Vagina (tissue), 2 donors: ENCODE measurements around the gene KDM2A. TPM values are rescaled to one million over a fixed set of nuclear protein-coding genes. Genes with fewer than 3 reads are reported as not detected.

Source experiments
- DNase-seq, 2 donors: peaks; one replicate each; pipeline ENCODE4 v3.0.0-alpha.2; 2017; ENCODE audit errors: extremely low spot score in 2 of 2
- H3K27ac ChIP-seq: fragments of 200-600 bp; sonication (generic); one replicate; pipeline ENCODE4 v1.5.1; 2019
- H3K27me3 ChIP-seq: fragments of 200-600 bp; sonication (generic); one replicate; pipeline ENCODE4 v1.5.1; 2019
- H3K36me3 ChIP-seq, 2 donors: fragments of 200-600 bp; sonication (generic); one replicate each; pipeline ENCODE4 v1.5.1; 2017 to 2019
- H3K4me1 ChIP-seq: fragments of 200-600 bp; sonication (generic); one replicate; pipeline ENCODE4 v1.5.1; 2019
- H3K4me3 ChIP-seq, 2 donors: fragments of 200-600 bp; sonication (generic); 1 replicate in 1 of 2; 2 replicates in 1 of 2; pipeline ENCODE4 v1.5.1; 2016 to 2019
- H3K9me3 ChIP-seq: fragments of 200-600 bp; sonication (generic); one replicate; pipeline ENCODE4 v1.5.1; 2019
- POLR2A ChIP-seq, 2 donors: fragments of 450-650 bp; IDR thresholded peaks; one replicate each; pipeline ENCODE4 v1.6.1; 2017; ENCODE audit warnings: antibody characterized with exemption in 2 of 2, mild to moderate bottlenecking in 2 of 2, moderate library complexity in 2 of 2
- POLR2AphosphoS5 ChIP-seq, 2 donors: sonication (generic); formaldehyde crosslinking; IDR thresholded peaks; one replicate each; pipeline ENCODE4 v1.9.0; 2017; ENCODE audit warnings: antibody characterized with exemption in 2 of 2, mild to moderate bottlenecking in 2 of 2, low read depth in 1 of 2; ENCODE audit not compliant: insufficient read depth in 1 of 2
- intact Hi-C: fragments of 100-400 bp; cut with DNase I; formaldehyde crosslinking; loops from one replicate; pipeline ENCODE4 v1.15.1; 2023
- total RNA-seq: library from RNA; depleted of rRNA; stranded (reverse); fragments of >200 nt; gene quantifications from one replicate; pipeline ENCODE4 v1.2.3, GENCODE V29; 2016
- TF ChIP-seq, protein P1 (sequence below), 3 experiments: fragments of 450-650 bp in 2 of 3; fragments of 200-600 bp in 1 of 3; sonication (generic) in 1 of 3; IDR thresholded peaks; one replicate each; pipeline ENCODE4 v1.5.1; 2017 to 2019; ENCODE audit warnings: antibody characterized with exemption in 3 of 3, mild to moderate bottlenecking in 2 of 3, moderate library complexity in 2 of 3

The KDM2A gene
- total RNA-seq, 1 donor from 2014 or later: 51.8 TPM

DNA sequence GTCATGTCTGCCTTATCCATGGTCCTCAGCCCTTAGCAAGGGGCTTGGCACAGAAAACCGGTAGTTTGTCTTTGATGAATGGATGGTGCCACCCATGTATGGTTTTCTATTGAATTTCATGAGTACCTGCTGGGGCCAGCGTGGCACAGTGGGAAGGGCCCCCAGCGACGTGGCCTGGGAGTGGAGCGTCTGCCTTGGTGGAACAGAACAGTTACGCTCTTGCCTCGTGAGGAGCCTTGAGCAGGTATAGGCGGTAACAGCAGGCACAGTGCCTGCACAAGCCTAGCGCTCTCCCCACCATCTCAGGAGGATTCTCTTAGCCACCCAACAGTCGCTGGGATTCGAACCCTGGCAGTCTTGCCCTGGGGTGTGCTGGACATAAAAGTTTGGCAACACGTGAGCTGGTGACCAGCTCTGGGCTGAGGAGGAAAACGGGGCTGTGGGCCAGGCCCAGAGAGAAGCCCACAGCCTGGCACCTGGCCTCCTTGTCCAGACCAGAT, 181.2 kb downstream of the KDM2A start:
- H3K4me1 ChIP-seq: peaks cover 32% of the 10 kb centered on the region
- intact Hi-C loops: no loop called here
- DNase-seq: no peak
- no peak overlapping the region for H3K27ac ChIP-seq
- peaks cover 0 to 54% of the 10 kb centered on the region in 2 donors for H3K36me3 ChIP-seq
- H3K27me3 ChIP-seq: no peaks in the 10 kb centered on the region
- H3K9me3 ChIP-seq: no peaks in the 10 kb centered on the region
- no peak overlapping the region for H3K4me3 ChIP-seq
- TF ChIP-seq, protein P1, sequence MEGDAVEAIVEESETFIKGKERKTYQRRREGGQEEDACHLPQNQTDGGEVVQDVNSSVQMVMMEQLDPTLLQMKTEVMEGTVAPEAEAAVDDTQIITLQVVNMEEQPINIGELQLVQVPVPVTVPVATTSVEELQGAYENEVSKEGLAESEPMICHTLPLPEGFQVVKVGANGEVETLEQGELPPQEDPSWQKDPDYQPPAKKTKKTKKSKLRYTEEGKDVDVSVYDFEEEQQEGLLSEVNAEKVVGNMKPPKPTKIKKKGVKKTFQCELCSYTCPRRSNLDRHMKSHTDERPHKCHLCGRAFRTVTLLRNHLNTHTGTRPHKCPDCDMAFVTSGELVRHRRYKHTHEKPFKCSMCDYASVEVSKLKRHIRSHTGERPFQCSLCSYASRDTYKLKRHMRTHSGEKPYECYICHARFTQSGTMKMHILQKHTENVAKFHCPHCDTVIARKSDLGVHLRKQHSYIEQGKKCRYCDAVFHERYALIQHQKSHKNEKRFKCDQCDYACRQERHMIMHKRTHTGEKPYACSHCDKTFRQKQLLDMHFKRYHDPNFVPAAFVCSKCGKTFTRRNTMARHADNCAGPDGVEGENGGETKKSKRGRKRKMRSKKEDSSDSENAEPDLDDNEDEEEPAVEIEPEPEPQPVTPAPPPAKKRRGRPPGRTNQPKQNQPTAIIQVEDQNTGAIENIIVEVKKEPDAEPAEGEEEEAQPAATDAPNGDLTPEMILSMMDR (IDR thresholded peaks at IDR 0.05): no peak

DNA sequence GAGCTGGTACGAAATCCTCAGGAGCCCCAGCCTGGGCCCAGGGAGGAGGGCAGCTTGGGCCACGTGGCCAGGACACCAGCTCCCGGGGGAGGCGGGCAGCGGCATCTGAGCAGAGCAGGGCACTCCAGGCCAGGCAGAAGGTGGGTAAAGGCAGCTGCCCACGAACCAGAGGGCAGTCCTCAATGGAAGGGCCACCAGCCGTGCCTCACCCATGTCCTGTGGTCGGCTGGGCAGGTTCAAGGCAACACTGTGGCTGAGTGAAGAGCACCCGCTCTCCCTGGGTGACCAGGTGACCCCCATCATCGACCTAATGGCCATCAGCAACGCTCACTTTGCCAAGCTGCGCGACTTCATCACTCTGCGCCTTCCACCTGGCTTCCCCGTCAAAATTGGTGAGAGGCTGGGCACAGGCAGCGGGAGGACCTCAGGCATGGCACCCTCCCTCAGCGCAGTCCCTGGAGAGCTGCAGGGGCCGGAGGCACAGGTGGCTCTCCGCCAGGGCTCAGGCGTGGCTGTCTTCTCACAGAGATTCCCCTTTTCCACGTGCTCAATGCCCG, 181.8 kb downstream of the KDM2A start:
- Histone ChIP-seq H3K36me3 (peaks cover 0 to 49% of the 10 kb centered on the region in 2 donors), H3K27me3 (no peaks in the 10 kb centered on the region), H3K4me1 (peaks cover 36% of the 10 kb centered on the region), H3K9me3 (no peaks in the 10 kb centered on the region), H3K27ac (no peak overlapping the region), H3K4me3 (no peak overlapping the region)
- no peak for TF ChIP-seq POLR2A (IDR thresholded peaks at IDR 0.05)
- TF ChIP-seq, protein P1 (IDR thresholded peaks at IDR 0.05): no peak
- TF ChIP-seq POLR2AphosphoS5 (IDR thresholded peaks at IDR 0.05; ENCODE audit: insufficient read depth in 1 of 2, low read depth in 1 of 2): no peak
- DNase-seq: no peak
- intact Hi-C loops: no loop called here

DNA sequence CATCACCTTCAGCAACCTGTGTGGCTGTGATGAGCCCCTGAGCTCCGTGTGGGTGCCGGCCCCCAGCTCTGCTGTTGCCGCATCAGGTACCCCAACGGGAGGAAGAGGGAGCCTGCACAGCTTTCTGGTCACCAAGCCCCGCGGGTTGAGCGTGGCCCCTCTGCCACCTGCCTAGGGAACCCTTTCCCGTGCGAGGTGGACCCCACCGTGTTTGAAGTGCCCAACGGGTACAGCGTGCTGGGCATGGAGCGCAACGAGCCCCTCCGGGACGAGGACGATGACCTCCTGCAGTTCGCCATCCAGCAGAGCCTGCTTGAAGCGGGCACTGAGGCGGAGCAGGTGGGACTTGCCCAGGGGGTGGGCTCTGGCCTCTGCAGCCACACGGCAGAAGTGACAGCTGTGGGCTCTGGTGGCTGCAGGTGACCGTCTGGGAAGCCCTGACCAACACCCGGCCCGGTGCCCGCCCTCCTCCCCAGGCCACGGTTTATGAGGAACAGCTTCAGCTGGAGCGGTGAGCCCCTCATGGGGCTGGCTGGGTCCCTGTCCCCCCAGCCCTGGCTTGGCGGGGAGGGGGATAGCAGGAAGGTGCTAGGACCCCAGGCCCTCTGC, 182.4 kb downstream of the KDM2A start:
- Histone ChIP-seq H3K4me1 (peaks cover 36% of the 10 kb centered on the region), H3K36me3 (peaks cover 0 to 44% of the 10 kb centered on the region in 2 donors), H3K4me3 (no peak overlapping the region), H3K9me3 (no peaks in the 10 kb centered on the region), H3K27me3 (no peaks in the 10 kb centered on the region), H3K27ac (peak overlapping the region; percentile 89)
- DNase-seq: no peak
- no peak for TF ChIP-seq POLR2A (IDR thresholded peaks at IDR 0.05)
- TF ChIP-seq, protein P1 (IDR thresholded peaks at IDR 0.05): no peak
- TF ChIP-seq POLR2AphosphoS5 (IDR thresholded peaks at IDR 0.05; ENCODE audit: insufficient read depth in 1 of 2, low read depth in 1 of 2): no peak
- intact Hi-C loops: no loop called here

DNA sequence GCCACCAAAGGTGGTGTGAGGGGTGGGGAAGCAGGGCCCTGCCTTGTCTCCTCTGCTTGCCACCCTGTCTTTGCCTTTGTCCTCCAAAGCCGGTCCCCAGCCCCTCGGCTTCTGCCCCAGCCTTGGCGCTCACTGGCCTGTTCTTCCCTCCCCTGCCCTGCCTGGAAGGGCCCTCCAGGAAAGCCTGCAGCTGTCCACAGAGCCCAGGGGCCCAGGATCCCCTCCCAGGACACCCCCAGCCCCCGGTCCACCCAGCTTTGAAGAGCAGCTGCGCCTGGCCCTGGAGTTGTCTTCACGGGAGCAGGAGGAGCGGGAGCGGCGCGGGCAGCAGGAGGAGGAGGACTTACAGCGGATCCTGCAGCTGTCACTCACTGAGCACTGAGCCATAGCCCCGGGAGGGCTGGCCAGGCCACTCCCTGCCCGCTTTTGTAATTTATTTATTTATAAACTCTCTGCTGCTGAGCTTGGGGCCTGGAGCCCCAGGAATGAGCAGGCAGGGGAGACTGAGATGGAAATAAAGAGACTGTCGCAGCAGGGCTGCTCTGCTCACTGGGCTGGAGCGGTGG, 183.0 kb downstream of the KDM2A start:
- Histone ChIP-seq H3K27ac (peak overlapping the region; percentile 89), H3K36me3 (peaks cover 0 to 38% of the 10 kb centered on the region in 2 donors), H3K4me3 (peak overlapping the region in 1 of 2 donors; percentile 89), H3K9me3 (no peaks in the 10 kb centered on the region), H3K27me3 (no peaks in the 10 kb centered on the region), H3K4me1 (peaks cover 36% of the 10 kb centered on the region)
- intact Hi-C loops: no loop called here
- TF ChIP-seq POLR2A (IDR thresholded peaks at IDR 0.05) (no peak), POLR2AphosphoS5 (IDR thresholded peaks at IDR 0.05; ENCODE audit: insufficient read depth in 1 of 2, low read depth in 1 of 2) (peak in 1 of 2 donors; percentile 51)
- TF ChIP-seq, protein P1 (IDR thresholded peaks at IDR 0.05): no peak
- DNase-seq: no peak
